Stimulated activated naive CD8-positive, alpha-beta T cell treated with anti-CD3 and anti-CD28 coated beads, Interleukin-15, Interleukin-2, amounts not matched to agents 100 ng/mL and 50 ng/mL, for 24 hours (primary cell): Measurements from ENCODE around the gene TENM3.

Source experiments
- H3K27ac Mint-ChIP-seq: one replicate; pipeline ENCODE4 v1.8.0; 2021; ENCODE audit warnings: mild to moderate bottlenecking, mixed read lengths
- H3K27me3 Mint-ChIP-seq: one replicate; pipeline ENCODE4 v1.8.0; 2021; ENCODE audit warnings: mixed read lengths
- H3K36me3 Mint-ChIP-seq: one replicate; pipeline ENCODE4 v1.8.0; 2021; ENCODE audit warnings: low read depth, mixed read lengths
- H3K4me1 Mint-ChIP-seq: one replicate; pipeline ENCODE4 v1.8.0; 2021; ENCODE audit warnings: low read depth, mixed read lengths
- H3K4me3 Mint-ChIP-seq: one replicate; pipeline ENCODE4 v1.8.0; 2021; ENCODE audit warnings: mild to moderate bottlenecking, mixed read lengths
- H3K9me3 Mint-ChIP-seq: one replicate; pipeline ENCODE4 v1.8.0; 2021; ENCODE audit warnings: mixed read lengths

The TENM3 gene

GRCh38 chr4:182547435-182547834 is 304.2 kb downstream of the TENM3 start:
- Mint-ChIP-seq H3K27ac (no peak overlapping the region), H3K4me1 (no peaks in the 10 kb centered on the region), H3K27me3 (peaks cover 10% of the 10 kb centered on the region), H3K9me3 (no peaks in the 10 kb centered on the region), H3K36me3 (no peaks in the 10 kb centered on the region), H3K4me3 (no peak overlapping the region)

GRCh38 chr4:182548156-182548555 is 305.0 kb downstream of the TENM3 start:
- Mint-ChIP-seq H3K9me3 (no peaks in the 10 kb centered on the region), H3K4me3 (no peak overlapping the region), H3K4me1 (no peaks in the 10 kb centered on the region), H3K27me3 (peaks cover 10% of the 10 kb centered on the region), H3K36me3 (no peaks in the 10 kb centered on the region), H3K27ac (no peak overlapping the region)

GRCh38 chr4:182549356-182549755 is 306.2 kb downstream of the TENM3 start:
- H3K9me3 Mint-ChIP-seq = no peaks in the 10 kb centered on the region
- H3K36me3 Mint-ChIP-seq = no peaks in the 10 kb centered on the region
- H3K27me3 Mint-ChIP-seq = peaks cover 14% of the 10 kb centered on the region
- no peaks in the 10 kb centered on the region for H3K4me1 Mint-ChIP-seq
- no peak overlapping the region for H3K27ac Mint-ChIP-seq
- no peak overlapping the region for H3K4me3 Mint-ChIP-seq

- H3K36me3 Mint-ChIP-seq = no peaks in the 10 kb centered on the region
- H3K27ac Mint-ChIP-seq = no peak overlapping the region
- H3K4me1 Mint-ChIP-seq = no peaks in the 10 kb centered on the region
- no peak overlapping the region for H3K4me3 Mint-ChIP-seq
- H3K9me3 Mint-ChIP-seq = no peaks in the 10 kb centered on the region
- H3K27me3 Mint-ChIP-seq = peaks cover 14% of the 10 kb centered on the region
These were observed 309.7 kb downstream of the TENM3 start for GRCh38 chr4:182552948-182553347.

- H3K9me3 Mint-ChIP-seq = no peaks in the 10 kb centered on the region
- H3K36me3 Mint-ChIP-seq = no peaks in the 10 kb centered on the region
- H3K27me3 Mint-ChIP-seq = peaks cover 11% of the 10 kb centered on the region
- H3K4me1 Mint-ChIP-seq = no peaks in the 10 kb centered on the region
- no peak overlapping the region for H3K4me3 Mint-ChIP-seq
- H3K27ac Mint-ChIP-seq = no peak overlapping the region
These were observed 310.5 kb downstream of the TENM3 start for GRCh38 chr4:182553653-182554052.

GRCh38 chr4:182554736-182555135 is 311.5 kb downstream of the TENM3 start:
- H3K27me3 Mint-ChIP-seq = peaks cover 11% of the 10 kb centered on the region
- H3K36me3 Mint-ChIP-seq = no peaks in the 10 kb centered on the region
- no peak overlapping the region for H3K4me3 Mint-ChIP-seq
- no peak overlapping the region for H3K27ac Mint-ChIP-seq
- no peaks in the 10 kb centered on the region for H3K4me1 Mint-ChIP-seq
- H3K9me3 Mint-ChIP-seq = no peaks in the 10 kb centered on the region

- Mint-ChIP-seq H3K9me3 (no peaks in the 10 kb centered on the region), H3K27me3 (peaks cover 22% of the 10 kb centered on the region), H3K4me3 (no peak overlapping the region), H3K4me1 (no peaks in the 10 kb centered on the region), H3K27ac (no peak overlapping the region), H3K36me3 (no peaks in the 10 kb centered on the region)
These were observed 312.8 kb downstream of the TENM3 start for GRCh38 chr4:182555997-182556418.

GRCh38 chr4:182556580-182556979 is 313.4 kb downstream of the TENM3 start:
- no peaks in the 10 kb centered on the region for H3K9me3 Mint-ChIP-seq
- no peak overlapping the region for H3K4me3 Mint-ChIP-seq
- H3K27me3 Mint-ChIP-seq = peaks cover 19% of the 10 kb centered on the region
- H3K27ac Mint-ChIP-seq = no peak overlapping the region
- no peaks in the 10 kb centered on the region for H3K36me3 Mint-ChIP-seq
- H3K4me1 Mint-ChIP-seq = no peaks in the 10 kb centered on the region

- Mint-ChIP-seq H3K36me3 (no peaks in the 10 kb centered on the region), H3K4me3 (no peak overlapping the region), H3K4me1 (no peaks in the 10 kb centered on the region), H3K9me3 (no peaks in the 10 kb centered on the region), H3K27me3 (peaks cover 23% of the 10 kb centered on the region), H3K27ac (no peak overlapping the region)
These were observed 317.2 kb downstream of the TENM3 start for GRCh38 chr4:182560358-182560757.

- no peak overlapping the region for H3K27ac Mint-ChIP-seq
- peaks cover 33% of the 10 kb centered on the region for H3K27me3 Mint-ChIP-seq
- H3K4me3 Mint-ChIP-seq = no peak overlapping the region
- H3K9me3 Mint-ChIP-seq = no peaks in the 10 kb centered on the region
- H3K36me3 Mint-ChIP-seq = no peaks in the 10 kb centered on the region
- H3K4me1 Mint-ChIP-seq = no peaks in the 10 kb centered on the region
These were observed 319.1 kb downstream of the TENM3 start for GRCh38 chr4:182562350-182562749.

- Mint-ChIP-seq H3K27ac (no peak overlapping the region), H3K27me3 (peaks cover 45% of the 10 kb centered on the region), H3K4me1 (no peaks in the 10 kb centered on the region), H3K36me3 (no peaks in the 10 kb centered on the region), H3K4me3 (no peak overlapping the region), H3K9me3 (no peaks in the 10 kb centered on the region)
These were observed 321.6 kb downstream of the TENM3 start for GRCh38 chr4:182564724-182565369.

GRCh38 chr4:182567119-182567518 is 323.9 kb downstream of the TENM3 start:
- Mint-ChIP-seq H3K4me1 (no peaks in the 10 kb centered on the region), H3K27ac (no peak overlapping the region), H3K27me3 (peaks cover 35% of the 10 kb centered on the region), H3K4me3 (no peak overlapping the region), H3K36me3 (no peaks in the 10 kb centered on the region), H3K9me3 (no peaks in the 10 kb centered on the region)

GRCh38 chr4:182569561-182569960 is 326.4 kb downstream of the TENM3 start:
- Mint-ChIP-seq H3K9me3 (no peaks in the 10 kb centered on the region), H3K36me3 (no peaks in the 10 kb centered on the region), H3K27me3 (peaks cover 31% of the 10 kb centered on the region), H3K27ac (no peak overlapping the region), H3K4me3 (no peak overlapping the region), H3K4me1 (no peaks in the 10 kb centered on the region)

- H3K4me3 Mint-ChIP-seq = no peak overlapping the region
- H3K9me3 Mint-ChIP-seq = no peaks in the 10 kb centered on the region
- H3K36me3 Mint-ChIP-seq = no peaks in the 10 kb centered on the region
- no peaks in the 10 kb centered on the region for H3K4me1 Mint-ChIP-seq
- H3K27me3 Mint-ChIP-seq = peaks cover 6% of the 10 kb centered on the region
- H3K27ac Mint-ChIP-seq = no peak overlapping the region
These were observed 331.5 kb downstream of the TENM3 start for GRCh38 chr4:182574706-182575105.

- no peaks in the 10 kb centered on the region for H3K4me1 Mint-ChIP-seq
- no peaks in the 10 kb centered on the region for H3K36me3 Mint-ChIP-seq
- no peak overlapping the region for H3K4me3 Mint-ChIP-seq
- H3K27me3 Mint-ChIP-seq = peaks cover 6% of the 10 kb centered on the region
- no peaks in the 10 kb centered on the region for H3K9me3 Mint-ChIP-seq
- H3K27ac Mint-ChIP-seq = no peak overlapping the region
These were observed 332.0 kb downstream of the TENM3 start for GRCh38 chr4:182575225-182575624.

- Mint-ChIP-seq H3K4me3 (no peak overlapping the region), H3K4me1 (no peaks in the 10 kb centered on the region), H3K9me3 (no peaks in the 10 kb centered on the region), H3K36me3 (no peaks in the 10 kb centered on the region), H3K27me3 (peaks cover 6% of the 10 kb centered on the region), H3K27ac (no peak overlapping the region)
These were observed 333.5 kb downstream of the TENM3 start for GRCh38 chr4:182576601-182577289.
